Choroid plexus epithelial cell (primary cell): ENCODE data around the gene MED27.

Source experiments
- DNase-seq: peaks from one replicate; pipeline ENCODE4 v3.0.0-alpha.2; 2010; ENCODE audit warnings: low read depth
- H3K4me3 ChIP-seq: 2 replicates; pipeline ENCODE4 v1.5.1; 2011; ENCODE audit warnings: low read depth, mild to moderate bottlenecking, control low read depth, low read length, moderate library complexity
- CTCF ChIP-seq: conservative IDR thresholded peaks from 2 replicates; pipeline ENCODE4 v1.5.1; 2011; ENCODE audit warnings: low read depth, mild to moderate bottlenecking, control low read depth, inconsistent platforms, low read length, moderate library complexity

Gene MED27

GRCh38 chr9:132079391-132080091 lies at the start of gene MED27:
Gene MED27, minus strand, starts transcription at chr9:132079867. Its CDS starts 23 bp downstream, at chr9:132079844.
- peak within 1 kb of the TSS; percentile 82 for H3K4me3 ChIP-seq
- peak; percentile 90 for DNase-seq
- no peak for TF ChIP-seq CTCF

- DNase-seq: no peak
- no peak overlapping the region for H3K4me3 ChIP-seq
- TF ChIP-seq CTCF: no peak
These were observed 48.3 kb upstream of the MED27 start for GRCh38 chr9:132127888-132128534.

- no peak for DNase-seq
- no peak for TF ChIP-seq CTCF
- no peak overlapping the region for H3K4me3 ChIP-seq
These were observed 47.1 kb upstream of the MED27 start for GRCh38 chr9:132126680-132127236.

GRCh38 chr9:132125944-132126679 lies 46.4 kb upstream of the MED27 start:
- DNase-seq: no peak
- TF ChIP-seq CTCF: no peak
- H3K4me3 ChIP-seq: no peak overlapping the region

GRCh38 chr9:132125361-132125760 lies 45.7 kb upstream of the MED27 start:
- DNase-seq: no peak
- H3K4me3 ChIP-seq: no peak overlapping the region
- TF ChIP-seq CTCF: no peak

GRCh38 chr9:132124800-132125199 lies 45.1 kb upstream of the MED27 start:
- no peak overlapping the region for H3K4me3 ChIP-seq
- DNase-seq: no peak

More at GRCh38 chr9:132124800-132125199, 45.1 kb upstream of the MED27 start:
- TF ChIP-seq CTCF: no peak
